Stimulated activated CD8-positive, alpha-beta memory T cell treated with anti-CD3 and anti-CD28 coated beads, Interleukin-12 subunit alpha, Interleukin-12 subunit beta, amount 100 ng/mL, for 24 hours (primary cell): Measurements from ENCODE around the gene TPM2.

Experiments
- DNase-seq: peaks from one replicate; pipeline ENCODE4 v3.0.0-alpha.2; 2020; ENCODE audit errors: extremely low read depth

The TPM2 gene

DNA sequence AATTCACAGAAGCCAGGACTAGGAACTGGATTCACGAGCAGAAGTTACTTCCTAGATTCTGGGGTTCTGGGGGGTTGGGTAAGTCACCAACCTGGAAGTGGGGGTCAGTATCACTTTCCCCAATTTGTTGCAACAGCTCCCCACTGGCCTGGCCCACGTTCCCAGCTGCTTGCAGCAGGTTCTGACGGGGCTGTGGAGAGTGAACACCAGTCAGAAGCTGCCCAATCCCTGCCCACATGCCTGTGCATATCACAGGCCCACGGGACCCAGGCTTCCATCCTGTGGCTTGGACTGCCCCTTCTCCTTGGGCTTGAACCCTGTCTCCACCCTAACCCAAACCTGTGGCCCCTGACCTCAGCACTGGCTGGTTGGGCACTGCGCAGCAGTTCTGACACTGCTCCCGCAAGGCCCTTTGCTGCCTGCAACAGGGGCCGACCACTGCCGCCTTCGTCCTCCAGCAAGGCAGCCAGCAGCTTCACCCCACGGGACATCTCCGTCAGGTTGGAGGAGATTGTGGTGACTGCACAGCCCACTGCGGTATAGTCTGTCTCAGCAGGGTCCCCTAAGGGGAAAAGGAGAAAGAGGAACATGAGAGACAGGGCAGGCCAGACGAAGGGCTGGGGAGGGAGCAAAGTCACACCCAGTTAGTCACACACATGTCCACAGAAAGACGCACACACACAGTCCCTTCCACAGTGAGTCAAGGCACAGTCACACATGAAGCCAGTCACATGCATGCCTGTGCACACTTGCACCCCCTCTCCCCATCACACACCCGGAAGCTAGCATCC lies 29.2 kb upstream of the TPM2 start:
- no peak for DNase-seq

- DNase-seq = no peak
These were observed 27.6 kb upstream of the TPM2 start for GRCh38 chr9:35717132-35717870.

- no peak for DNase-seq
These were observed 26.5 kb upstream of the TPM2 start for GRCh38 chr9:35716230-35716629.

GRCh38 chr9:35714579-35715252 lies 25.0 kb upstream of the TPM2 start:
- DNase-seq = no peak

- no peak for DNase-seq
These were observed 24.4 kb upstream of the TPM2 start for GRCh38 chr9:35714123-35714522.

GRCh38 chr9:35713578-35713977 lies 23.9 kb upstream of the TPM2 start:
- DNase-seq = no peak

- DNase-seq = no peak
These were observed 23.2 kb upstream of the TPM2 start for GRCh38 chr9:35712762-35713400.

GRCh38 chr9:35711501-35712428 lies 22.0 kb upstream of the TPM2 start:
- DNase-seq = no peak

- DNase-seq = no peak
These were observed 21.2 kb upstream of the TPM2 start for GRCh38 chr9:35710818-35711500.

DNA sequence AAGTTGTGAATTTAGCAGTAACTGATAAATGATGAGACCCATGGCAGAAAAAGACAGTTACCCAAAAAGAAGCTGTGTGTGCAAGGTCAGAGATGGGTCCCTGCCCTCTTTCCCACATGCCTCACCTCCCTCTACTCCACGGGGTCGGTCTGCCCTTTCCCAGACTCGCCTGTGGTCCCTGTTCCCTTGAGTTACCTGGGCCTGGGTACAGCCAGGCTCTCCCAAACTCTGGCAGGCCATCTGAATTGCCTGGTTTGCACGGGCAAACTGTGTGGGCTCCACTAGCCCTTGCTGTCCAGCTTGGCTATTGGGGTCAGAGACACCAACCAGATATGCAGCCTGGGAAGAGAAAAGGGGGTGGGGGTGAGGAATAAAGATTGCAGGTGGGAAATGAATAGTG lies 18.4 kb upstream of the TPM2 start:
- DNase-seq = no peak

- DNase-seq = no peak
These were observed 17.2 kb upstream of the TPM2 start for GRCh38 chr9:35706951-35707350.

- no peak for DNase-seq
These were observed 16.2 kb upstream of the TPM2 start for GRCh38 chr9:35705836-35706430.

DNA sequence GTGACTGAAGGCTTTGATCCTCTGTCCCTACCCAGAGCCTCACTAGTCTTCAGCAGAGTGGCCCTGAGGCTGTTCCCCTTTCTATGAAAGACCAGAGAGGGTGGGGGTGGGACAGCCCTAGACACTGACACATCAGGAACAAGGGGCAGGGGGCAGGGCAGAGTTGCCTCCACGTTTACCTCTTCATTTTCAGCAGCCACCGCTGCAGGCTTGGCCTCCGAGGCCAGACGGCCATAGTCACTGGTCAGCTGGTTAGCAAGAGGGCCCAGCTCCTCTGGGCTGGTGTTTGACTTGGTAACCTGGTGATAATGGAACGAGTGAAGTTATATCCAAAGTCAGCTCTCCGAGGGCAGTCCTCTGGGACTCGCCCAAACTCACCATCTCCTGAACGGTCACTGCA lies 15.6 kb upstream of the TPM2 start:
- DNase-seq = no peak

- DNase-seq = no peak
These were observed 14.4 kb upstream of the TPM2 start for GRCh38 chr9:35703906-35704672.

- no peak for DNase-seq
These were observed 13.0 kb upstream of the TPM2 start for GRCh38 chr9:35702696-35703095.

DNA sequence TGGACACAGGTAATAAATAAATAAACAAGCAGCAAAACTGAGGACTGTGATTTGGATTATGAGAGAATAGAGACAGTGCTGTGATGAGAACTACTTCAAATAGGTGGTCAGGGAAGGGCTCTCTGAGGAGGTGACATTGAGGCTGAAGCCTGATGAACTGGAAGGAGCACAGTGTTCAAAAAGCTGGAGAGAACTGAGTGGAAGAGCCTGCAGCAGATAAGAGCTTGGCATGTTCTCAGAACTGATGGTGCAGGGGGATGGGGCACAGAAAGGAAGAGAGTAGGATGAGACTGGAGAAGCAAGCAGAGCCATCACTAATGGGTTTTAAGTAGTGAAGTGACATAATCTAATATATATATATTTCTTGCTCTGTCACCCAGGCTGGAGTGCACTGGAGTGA lies 11.2 kb upstream of the TPM2 start:
- no peak for DNase-seq

GRCh38 chr9:35700031-35700430 lies 10.3 kb upstream of the TPM2 start:
- DNase-seq = no peak

GRCh38 chr9:35698231-35698630 lies 8.5 kb upstream of the TPM2 start:
- no peak for DNase-seq

DNA sequence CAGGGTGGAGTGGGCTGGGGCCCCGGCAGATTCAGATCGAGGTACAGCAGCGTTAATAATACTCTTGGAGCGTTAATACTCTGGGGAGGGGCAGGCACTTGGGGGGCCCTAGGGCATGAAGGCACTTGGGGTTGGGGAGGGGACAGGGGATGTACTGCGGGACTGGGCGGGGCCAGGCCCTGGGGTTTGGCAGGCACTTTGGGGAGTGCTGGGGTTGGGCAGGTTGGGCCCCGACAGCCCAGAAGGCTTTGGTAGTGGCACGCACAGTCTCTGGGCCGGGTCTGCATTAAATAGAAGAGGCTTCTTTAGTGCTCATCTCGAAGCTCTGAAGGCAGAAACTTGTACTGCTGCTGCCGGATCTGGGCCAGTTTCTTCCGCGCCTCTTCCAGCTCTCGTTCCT lies 7.8 kb upstream of the TPM2 start:
- DNase-seq = no peak
